GM19023 (cell line): ENCODE results near the gene ORC1.
"Not testable (repeated sequence)": the region's sequence is repeated elsewhere in the genome, so short reads cannot be mapped to it uniquely, and the experiment has no call there.

ENCODE experiments used
- ATAC-seq: cut with Tn5 transposase; IDR thresholded peaks from one replicate; pipeline ENCODE4 v1.9.1; 2021; ENCODE audit warnings: mild to moderate bottlenecking, moderate library complexity; ENCODE audit not compliant: unreplicated experiment

The ORC1 gene

DNA sequence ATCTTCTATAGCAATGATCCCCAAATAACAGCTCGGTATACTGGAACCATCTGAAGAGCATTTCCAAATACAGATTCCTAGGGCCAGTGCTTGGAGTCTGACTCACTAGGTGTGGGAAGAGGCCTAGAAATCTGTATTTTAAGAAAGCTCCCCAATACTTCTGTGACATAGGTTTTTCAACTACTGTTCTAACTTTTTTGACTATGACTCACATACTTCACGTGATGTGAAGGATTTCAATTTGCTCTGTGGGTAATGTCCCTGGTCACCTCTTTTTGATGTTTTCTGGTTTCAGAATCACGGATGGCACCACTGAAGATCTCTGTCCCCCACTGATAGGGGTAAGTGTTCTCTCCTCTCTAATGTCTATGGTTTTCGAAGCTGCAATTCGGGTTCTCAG, 11.0 kb downstream of the ORC1 start:
- no peak for ATAC-seq

DNA sequence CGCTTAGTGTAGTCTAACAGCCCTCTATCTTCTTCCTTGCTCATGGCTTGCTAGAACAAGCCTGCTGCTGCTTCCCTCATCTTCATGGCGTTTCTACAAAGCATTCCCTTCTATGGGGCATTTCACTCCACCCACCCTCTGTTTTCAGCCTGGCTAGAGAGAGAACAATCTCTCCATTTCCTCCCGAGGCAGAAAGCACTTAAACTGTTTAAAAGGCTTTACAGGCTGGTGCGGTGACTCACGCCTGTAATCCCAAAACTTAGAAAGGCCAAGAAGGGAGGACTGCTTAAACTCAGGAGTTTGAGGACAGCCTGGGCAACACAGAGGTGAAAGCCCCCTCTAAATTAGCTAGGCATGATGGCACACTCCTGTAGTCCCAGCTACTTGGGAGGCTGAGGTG, 17.8 kb downstream of the ORC1 start:
- ATAC-seq: no peak

DNA sequence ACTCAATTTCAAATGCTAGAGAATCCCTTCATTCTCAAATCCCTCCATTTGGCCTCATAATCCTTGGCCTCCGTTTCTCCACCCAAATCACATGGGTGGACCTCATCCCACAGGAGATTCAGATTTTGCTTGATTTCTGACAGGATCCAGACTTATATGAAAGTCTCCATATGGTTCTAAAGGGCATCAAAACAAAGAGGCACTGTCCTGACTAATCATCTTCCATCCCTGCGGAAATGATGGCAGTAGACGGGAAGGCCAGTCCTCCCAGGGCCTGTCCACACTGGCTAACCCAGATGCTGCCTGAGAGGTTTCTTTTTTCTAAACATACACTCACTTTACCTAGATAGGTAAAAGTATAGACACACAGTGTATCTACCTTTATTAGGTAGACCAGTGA, 18.8 kb downstream of the ORC1 start:
- no peak for ATAC-seq

DNA sequence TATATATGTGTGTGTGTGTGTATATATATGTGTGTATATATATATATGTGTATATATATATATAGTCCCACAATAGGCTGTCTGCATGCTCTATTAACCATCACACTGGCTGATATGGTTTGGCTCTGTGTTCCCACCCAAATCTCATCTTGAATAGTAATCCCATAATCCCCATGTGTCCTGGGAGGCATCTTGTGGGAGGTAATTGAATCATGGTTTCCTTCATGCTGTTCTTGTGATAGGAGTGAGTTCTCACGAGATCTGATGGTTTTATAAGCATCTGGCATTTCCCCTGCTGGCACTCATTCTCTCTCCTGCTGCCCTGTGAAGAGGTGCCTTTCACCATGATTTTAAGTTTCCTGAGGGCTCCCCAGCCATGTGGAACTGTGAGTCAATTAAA, 34.4 kb downstream of the ORC1 start:
- ATAC-seq: not testable (repeated sequence)

DNA sequence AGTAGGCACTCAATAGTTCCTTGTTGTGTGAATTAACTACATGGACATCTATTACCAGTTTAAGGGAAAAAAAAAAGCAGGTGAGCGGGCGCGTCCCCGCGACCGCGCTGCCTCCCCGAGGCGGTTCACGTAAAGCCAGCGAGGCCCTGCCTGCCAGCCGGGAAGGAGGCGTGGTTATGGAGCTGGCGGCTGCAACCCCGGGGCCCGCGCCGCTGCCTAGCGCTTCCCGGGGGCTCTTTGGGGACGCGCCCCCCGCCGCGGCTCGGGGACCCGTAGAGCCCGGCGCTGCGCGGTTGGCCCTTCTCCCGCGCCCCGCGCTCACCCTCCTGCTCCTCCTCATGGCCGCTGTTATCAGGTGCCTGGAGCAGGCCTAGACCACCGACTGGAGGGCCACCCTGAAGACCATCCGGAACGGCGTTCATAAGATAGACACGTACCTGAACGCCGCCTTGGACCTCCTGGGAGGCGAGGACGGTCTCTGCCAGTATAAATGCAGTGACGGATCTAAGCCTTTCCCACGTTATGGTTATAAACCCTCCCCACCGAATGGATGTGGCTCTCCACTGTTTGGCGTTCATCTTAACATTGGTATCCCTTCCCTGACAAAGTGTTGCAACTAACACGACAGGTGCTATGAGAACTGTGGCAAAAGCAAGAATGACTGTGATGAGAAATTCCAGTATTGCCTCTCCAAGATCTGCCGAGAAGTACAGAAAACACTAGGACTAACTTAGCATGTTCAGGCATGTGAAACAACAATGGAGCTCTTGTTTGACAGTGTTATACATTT, 35.6 kb downstream of the ORC1 start:
- ATAC-seq: no peak

DNA sequence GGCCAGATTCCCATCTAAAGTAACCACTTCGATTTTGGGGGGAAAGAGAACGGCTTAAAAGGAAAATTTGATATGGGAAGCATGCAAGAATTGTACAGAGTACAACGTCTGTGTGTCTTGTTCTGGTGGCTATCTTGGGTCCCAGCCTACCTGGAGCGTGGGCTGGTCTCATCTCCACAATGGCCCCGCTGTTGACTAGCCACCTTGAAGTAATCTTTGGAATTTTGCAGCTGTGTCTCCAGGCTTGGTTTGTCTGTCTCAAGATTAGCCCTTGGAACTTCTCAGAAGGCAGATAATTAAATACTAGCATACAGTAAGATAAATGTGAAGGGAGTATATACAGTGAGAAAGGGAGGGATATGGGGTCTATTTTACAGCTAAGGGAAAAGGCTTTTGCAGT, 37.0 kb downstream of the ORC1 start:
- no peak for ATAC-seq

DNA sequence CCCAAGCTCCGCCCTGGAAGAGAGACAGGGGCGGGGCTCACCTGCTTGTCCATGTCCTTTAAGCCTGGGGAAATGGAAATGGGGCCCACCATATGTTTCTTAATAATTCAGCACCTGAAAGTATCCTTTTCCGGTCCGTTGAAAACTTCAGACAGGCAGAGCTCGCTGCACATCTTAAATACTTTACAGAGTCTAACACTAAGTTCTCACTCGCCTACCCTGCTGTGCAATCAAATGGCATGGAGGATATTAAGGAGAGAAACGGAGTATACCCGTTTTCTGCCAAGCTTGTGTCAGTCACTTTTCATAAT, 37.8 kb downstream of the ORC1 start:
- no peak for ATAC-seq

DNA sequence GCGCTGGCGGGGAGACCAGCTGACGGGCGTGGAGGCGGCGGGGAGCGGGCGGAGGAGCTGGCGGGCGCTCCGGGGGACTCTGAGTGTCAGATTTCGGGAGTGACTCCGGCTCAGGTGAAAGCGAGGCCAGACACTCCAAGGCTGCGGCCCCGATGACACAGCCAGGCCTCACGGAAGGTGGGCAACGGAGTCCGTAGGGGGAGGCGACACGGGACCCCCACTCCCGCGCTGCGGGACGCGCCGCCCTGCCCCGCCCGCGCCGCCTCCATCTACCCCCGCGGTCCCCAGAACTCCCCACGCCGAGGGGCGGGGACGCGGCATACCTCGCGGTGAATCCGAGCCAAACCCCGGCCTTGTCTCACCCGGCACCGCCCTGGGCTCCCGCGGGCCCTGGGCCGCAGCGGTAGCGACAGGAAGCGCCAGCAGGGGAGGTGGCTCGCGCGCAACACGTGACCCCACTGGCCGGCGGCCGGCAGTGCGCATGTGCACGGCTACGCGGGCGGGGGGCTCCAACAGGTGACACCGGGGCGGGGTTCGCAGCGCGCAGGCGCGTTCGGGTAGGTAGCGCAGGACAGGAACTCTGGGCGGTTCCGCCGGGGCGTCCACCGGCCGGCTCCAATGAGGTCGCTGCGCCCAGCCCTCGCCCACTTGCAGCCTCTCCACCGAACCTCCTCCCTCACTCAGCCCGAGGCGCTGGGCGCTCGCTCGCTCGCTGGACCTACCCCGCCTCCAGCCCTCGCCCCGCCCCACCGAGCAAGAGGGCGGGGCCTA, 38.3 kb downstream of the ORC1 start, which contains the start of gene CC2D1B:
Gene CC2D1B (minus strand): TSS at position 460 of the 771 bp plus-strand sequence. CDS start 1,585 bp downstream, outside the sequence.
- ATAC-seq: peak; percentile 92

DNA sequence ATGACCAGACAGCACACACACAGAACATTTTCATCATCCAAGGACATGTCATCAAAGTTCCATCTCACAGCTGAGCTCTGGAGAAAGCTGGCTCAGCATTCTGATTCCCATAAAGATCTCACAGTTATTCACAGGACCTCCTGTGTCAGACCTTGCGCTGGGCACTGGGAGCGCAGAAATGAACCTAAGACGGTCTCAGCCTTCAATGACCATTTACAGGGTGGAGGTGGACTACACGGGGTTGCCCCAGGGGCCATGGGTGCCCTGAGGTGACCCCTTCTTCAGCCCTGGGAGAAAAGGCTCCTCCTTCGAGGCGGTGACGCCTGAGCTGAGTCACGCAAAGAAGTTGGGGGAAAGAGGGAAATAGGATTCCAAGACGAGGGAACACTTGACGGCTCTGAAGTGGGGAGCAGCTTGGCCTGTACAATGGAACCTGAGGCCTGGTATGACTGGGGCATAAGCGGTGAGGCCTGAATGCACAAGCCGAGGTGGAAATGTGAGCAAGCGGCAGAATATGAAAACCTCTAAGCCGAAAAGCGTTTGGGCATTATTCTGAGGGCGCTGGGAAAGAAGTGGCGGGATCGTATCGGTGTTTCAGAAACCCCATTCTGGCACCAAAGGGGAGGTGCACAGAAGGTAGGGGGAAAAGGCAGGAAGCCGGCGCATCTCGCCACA, 39.0 kb downstream of the ORC1 start:
- no peak for ATAC-seq

DNA sequence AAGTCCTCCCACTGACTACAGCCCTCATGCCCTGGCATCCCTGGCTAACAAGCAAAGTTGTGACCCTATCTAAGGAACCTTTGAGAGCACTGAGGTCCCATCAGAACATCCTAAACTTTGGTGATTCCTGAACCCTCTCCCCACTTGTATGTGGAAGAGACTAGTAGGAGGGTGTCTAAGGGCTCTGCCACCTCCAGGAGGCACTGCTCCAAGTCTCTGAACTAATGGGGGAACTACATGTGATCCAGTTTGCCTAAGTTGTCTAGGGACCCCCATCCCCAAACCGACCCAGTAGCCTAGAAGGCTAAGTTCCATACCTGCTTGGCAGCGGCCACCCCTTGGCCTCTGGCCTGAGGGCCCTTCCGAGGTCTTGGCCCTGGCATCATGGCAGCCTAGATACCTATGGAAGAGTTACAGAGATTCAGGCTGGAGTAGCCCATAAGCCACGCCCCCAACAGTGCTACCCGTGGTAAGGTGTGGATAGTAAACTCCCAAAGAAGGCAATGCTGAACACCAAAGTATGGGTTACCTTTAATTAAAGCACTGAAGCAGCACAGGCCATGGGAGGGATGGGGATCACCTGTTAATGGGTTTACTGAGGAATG, 39.9 kb downstream of the ORC1 start:
- no peak for ATAC-seq

DNA sequence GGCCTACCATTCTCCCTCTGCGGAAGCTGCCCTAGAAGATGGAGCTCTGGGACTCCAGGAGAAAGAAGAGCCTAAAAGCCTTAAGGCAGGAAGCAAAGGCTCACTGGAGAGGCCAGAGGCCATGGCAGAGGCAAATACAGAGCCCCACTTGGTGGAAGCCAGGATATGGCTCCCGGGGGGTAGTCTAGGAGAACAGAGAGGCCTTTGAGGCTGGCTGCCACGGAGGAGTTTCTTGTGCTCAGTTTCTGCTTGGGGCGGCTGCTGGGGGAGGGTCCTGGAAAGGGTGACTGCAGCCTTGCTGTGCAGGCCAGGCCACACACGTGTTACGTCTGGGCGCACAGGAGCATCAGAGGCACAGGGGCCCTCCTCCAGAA, 43.6 kb downstream of the ORC1 start:
- no peak for ATAC-seq

DNA sequence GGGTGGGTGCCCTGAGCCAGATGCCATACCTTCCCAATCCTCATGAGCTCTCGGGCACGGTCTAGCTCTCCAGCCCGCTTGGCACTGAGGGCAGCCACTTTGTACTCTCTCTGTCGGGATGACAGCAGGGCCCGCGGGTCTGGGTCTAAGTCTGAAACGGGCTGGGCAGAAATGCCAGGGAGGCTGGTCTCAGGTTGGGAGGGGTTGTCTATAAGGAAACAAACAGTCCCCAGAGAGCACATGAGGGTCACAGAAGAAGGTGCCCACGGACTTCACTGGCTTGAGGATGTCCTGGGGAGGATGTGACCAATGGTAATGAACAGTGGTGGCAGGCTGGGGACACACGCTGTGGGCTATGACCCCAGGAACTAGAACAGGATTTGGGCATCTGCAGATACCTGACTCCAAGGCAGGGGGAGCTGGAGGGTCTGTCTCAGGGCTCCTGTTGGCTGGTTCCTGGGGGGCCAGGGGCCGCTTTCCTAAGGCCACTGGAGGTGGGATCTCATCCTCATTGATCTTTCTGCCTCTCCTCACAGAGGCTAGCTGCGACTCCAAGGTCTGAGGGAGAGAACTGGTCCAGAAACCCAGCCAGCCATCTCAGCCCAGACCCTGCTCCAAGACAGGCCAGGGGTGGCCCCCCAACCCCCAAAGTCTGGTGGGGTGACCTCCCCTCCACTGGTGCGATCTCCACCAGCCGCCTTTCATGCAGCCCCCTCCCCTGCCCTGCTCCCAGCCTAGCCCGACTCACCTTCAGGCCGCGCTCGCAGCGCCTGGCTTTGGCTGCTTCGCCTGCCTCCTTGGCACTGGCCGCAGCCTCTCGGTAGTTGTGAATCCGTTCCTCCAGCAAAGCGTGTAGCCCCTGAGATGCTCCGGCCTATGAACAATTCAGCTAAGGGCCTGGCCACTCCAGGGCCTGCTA, 44.3 kb downstream of the ORC1 start:
- no peak for ATAC-seq

DNA sequence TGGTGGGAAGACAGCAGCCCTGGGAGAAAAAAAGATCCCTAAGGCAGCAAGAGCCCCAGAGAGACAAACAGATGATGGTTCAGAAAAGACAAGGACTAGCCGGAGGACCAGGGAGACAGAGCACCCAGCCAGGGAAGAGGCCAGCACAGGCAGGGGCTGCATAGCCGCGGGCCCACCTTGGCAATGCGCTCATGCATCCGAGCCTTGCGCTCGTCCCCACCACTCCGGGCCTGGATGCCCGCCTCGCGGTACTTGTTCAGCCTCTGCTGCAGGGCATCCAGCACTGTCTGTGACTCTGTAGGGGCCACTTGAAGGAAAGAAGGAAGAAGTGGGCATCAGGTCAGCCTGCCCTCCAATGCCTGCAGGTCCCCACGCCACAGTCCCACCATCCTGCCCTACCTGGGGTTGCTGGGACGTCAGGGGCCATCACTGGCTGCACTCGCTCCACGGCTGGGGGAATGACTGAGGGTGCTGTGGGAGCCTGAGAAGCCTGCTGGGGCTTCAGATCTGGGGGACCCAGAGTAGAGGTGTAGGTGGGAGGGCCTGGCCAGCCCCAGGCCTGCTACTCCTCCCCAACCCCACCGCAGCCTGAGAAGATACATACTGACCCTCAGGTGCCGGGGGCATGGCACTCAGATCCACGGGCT, 45.2 kb downstream of the ORC1 start:
- ATAC-seq: no peak

DNA sequence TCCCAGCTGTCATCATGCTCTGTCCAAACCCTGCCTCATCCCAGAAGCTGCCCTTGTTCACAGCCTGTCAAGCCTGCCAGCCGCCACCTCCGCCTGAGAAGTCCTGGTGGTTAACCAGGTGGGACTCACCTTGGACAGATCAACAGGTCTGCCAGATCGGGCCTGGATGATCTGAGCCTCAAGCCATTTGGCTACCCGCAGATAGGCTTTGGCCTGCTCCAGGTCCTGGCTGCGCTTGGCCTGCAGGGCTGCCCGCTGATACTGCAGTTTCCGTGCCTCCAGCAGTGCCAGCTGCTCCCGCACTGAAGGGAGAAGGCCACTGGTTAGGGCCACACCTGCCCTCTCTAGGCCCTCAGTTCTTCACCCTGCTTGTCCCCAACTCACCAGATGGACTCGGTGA, 46.8 kb downstream of the ORC1 start:
- no peak for ATAC-seq

DNA sequence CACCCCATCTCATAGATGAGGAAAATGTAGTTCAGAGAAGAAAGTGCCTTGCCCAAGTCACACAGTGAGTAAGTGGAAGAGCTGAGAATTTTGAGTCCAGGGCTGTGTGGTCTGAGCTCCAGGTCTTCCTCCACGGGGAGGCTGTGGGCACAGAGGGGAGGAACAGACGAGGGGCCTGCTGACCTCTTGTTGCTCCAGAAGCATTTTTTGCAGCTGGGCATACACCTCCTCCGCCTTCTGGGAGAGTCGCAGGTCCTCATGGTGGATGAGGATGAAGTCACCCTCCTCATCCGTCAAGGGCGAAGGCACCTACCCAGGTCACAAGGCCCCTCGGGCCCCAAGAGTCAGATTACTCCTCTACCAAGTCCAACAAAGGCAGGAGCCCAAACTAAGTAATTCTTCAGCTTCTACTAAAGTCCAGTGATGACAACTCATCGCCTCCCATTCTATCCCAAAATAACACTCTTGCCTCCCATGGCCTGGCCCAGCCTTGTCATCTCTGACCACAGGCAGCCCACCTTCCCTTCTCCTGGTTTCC, 47.3 kb downstream of the ORC1 start:
- no peak for ATAC-seq

DNA sequence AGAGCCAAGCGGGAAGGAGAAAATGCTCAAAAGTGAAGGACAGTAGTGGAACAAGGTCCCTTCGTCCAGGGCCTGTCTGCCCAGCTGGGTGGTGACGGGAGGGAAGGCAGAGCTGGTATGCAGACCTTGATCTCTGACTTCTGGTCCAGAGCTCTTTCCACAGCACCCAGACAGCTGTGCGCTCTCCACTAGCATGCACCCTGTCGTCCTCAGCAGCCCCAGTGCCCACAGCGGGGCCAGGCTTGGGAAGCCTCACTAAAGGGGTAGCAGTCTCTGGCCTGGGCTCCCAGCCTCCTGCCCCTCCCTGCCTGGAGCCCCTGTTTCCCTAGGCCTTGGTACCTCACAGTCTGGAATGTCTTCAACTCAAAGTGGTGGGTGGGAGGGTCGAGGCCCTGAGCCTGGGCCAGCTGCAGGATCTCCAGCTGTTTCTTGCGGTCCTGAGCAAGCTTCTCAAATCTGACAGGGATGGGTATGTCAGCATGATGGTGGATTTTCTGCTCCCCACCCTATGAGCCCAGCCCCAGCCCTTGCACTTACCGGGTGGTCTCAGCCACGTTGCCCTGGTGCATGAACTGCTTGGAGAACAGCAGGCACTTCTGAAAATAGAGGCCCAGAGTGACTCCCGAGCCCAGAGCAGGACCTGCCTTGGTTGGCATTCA, 48.2 kb downstream of the ORC1 start:
- ATAC-seq: no peak

DNA sequence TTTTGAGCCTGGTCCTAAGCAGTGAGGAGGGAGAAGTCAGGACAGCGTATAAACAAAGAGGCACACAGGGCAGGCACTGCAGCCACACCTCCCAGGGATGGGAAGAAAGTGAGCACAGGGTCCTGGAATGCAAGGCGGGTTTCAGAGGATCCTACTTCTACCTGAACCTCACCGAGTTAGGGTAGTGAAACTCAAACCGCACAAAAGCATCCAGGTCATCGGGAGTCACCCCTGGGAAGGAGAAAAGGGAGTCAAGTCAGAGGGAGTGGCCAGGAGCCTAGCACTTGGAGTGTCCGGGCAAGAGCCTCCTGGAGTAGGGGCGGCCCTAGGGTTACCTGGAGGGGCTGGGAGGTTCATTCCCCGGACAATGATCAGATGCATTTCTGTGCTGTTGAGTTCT, 48.8 kb downstream of the ORC1 start:
- no peak for ATAC-seq

DNA sequence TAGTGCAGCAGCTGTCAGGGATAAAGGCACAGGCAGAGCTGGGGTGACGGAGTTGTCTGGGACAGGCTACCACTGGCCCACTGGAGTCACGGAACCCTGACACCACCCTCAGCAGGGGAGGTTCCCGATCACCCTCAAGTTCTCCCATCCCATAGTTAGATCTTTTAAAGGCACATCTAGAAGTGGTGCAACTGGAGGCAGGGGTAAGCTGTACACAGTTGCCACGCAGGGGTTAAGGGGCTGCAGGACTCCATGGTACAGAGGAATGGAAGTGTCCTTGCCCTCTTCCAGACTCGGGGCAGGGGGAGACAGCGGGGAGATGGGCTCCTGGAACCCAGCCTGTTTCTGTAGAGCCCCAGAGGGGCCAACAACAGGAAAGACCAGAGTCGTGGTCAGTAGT, 51.5 kb downstream of the ORC1 start:
- ATAC-seq: no peak

DNA sequence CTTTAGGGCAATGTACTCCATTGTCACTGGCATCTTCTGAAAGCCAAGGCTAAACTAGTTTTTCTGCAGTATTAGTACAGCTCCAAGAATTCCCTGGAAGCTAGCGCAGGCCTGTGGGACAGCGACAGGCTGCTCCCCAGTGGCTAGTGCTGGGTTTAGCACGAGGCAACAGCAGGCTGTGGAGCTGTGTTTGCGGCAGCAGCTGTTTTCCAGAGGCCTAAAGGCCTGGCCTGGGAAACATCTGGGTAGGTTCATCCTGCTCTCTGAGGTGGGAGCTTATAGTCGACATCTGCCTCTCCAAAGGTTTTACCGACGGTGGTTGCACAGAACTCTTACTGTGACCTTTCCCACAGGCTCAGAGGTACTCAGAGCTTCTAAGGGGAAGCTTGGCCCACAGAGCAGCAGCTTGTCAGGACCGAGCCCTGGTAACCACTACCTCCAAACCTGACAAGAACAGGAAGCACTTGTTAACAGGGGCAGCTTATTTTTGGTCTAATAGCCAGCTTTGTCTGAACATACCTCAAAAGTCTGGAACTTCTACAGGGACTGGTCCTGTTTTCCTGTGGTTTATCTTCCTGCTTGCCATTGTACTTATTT, 55.4 kb downstream of the ORC1 start:
- no peak for ATAC-seq
